GM23338 (cell line): ENCODE data around the gene OTOGL. TPM values are rescaled to one million over a fixed set of nuclear protein-coding genes. Genes with fewer than 3 reads are reported as not detected.

Experiments
- ATAC-seq: fragments of 200-7000 bp; cut with Tn5 transposase; 3 replicates; pipeline ENCODE4 v1.9.1; 2020
- DNase-seq: peaks from one replicate; pipeline ENCODE4 v3.0.0-alpha.2; 2015; ENCODE audit warnings: low spot score
- H2AFZ ChIP-seq: fragments of 200-600 bp; sonication (generic); 2 replicates; pipeline ENCODE4 v1.8.0; 2016; ENCODE audit warnings: antibody characterized with exemption, mild to moderate bottlenecking, moderate library complexity
- H3F3A ChIP-seq: fragments of 200-600 bp; sonication (generic); replicated peaks from 2 replicates; pipeline ENCODE4 v1.8.0; 2017; ENCODE audit warnings: antibody characterized with exemption, mixed run types, low read depth
- H3K27ac ChIP-seq: fragments of 200-600 bp; sonication (generic); 2 replicates; pipeline ENCODE4 v1.6.1; 2016; ENCODE audit warnings: low read depth
- H3K27me3 ChIP-seq: fragments of 200-600 bp; sonication (generic); 2 replicates; pipeline ENCODE4 v1.8.0; 2016; ENCODE audit warnings: mild to moderate bottlenecking, mixed run types, moderate library complexity; ENCODE audit not compliant: insufficient read depth
- H3K36me3 ChIP-seq: fragments of 200-600 bp; sonication (generic); 2 replicates; pipeline ENCODE4 v1.8.0; 2016; ENCODE audit warnings: mild to moderate bottlenecking; ENCODE audit not compliant: insufficient read depth
- H3K4me1 ChIP-seq: fragments of 200-600 bp; sonication (generic); 2 replicates; pipeline ENCODE4 v1.8.0; 2016; ENCODE audit warnings: mild to moderate bottlenecking, moderate library complexity; ENCODE audit not compliant: insufficient read depth
- H3K4me2 ChIP-seq: fragments of 200-600 bp; sonication (generic); 2 replicates; pipeline ENCODE4 v1.7.1; 2017; ENCODE audit warnings: mixed run types
- H3K4me3 ChIP-seq: fragments of 200-600 bp; sonication (generic); 2 replicates; pipeline ENCODE4 v1.6.1; 2016; ENCODE audit warnings: mixed run types
- H3K79me2 ChIP-seq: fragments of 200-600 bp; sonication (generic); replicated peaks from 2 replicates; pipeline ENCODE4 v1.8.0; 2017; ENCODE audit warnings: mild to moderate bottlenecking; ENCODE audit not compliant: insufficient read depth
- H3K9me2 ChIP-seq: fragments of 200-600 bp; sonication (generic); 2 replicates; pipeline ENCODE4 v1.8.0; 2017; ENCODE audit not compliant: insufficient read depth
- H4K20me1 ChIP-seq: fragments of 200-600 bp; sonication (generic); replicated peaks from 2 replicates; pipeline ENCODE4 v1.8.0; 2017; ENCODE audit warnings: mild to moderate bottlenecking; ENCODE audit not compliant: insufficient read depth
- H3K27ac Mint-ChIP-seq: 2 replicates; pipeline ENCODE4 v1.8.0; 2020; ENCODE audit warnings: inconsistent platforms, mild to moderate bottlenecking, moderate library complexity, mixed read lengths
- H3K27me3 Mint-ChIP-seq: 3 replicates; pipeline ENCODE4 v1.8.0; 2022; ENCODE audit warnings: low read depth, mild to moderate bottlenecking, moderate library complexity, mixed read lengths, inconsistent platforms; ENCODE audit not compliant: insufficient read depth, poor library complexity
- H3K36me3 Mint-ChIP-seq: 3 replicates; pipeline ENCODE4 v1.8.0; 2021; ENCODE audit warnings: low read depth, mild to moderate bottlenecking, inconsistent platforms, moderate library complexity, mixed read lengths
- H3K4me1 Mint-ChIP-seq: 3 replicates; pipeline ENCODE4 v1.8.0; 2020; ENCODE audit warnings: mild to moderate bottlenecking, inconsistent platforms, mixed read lengths
- H3K4me3 Mint-ChIP-seq: 3 replicates; pipeline ENCODE4 v1.8.0; 2021; ENCODE audit warnings: moderate library complexity, mild to moderate bottlenecking, inconsistent platforms, mixed read lengths
- H3K9me3 Mint-ChIP-seq: 3 replicates; pipeline ENCODE4 v1.8.0; 2020; ENCODE audit warnings: moderate library complexity, mild to moderate bottlenecking, inconsistent platforms, mixed read lengths
- CREB1 ChIP-seq: fragments of 250-450 bp; sonication (Bioruptor Pico); IDR thresholded peaks from 2 replicates; pipeline ENCODE4 v1.5.0; 2020; ENCODE audit warnings: low read depth, mild to moderate bottlenecking, moderate library complexity
- EZH2 ChIP-seq: fragments of 200-600 bp; sonication (generic); IDR thresholded peaks from one replicate; pipeline ENCODE4 v1.8.0; 2017; ENCODE audit warnings: antibody characterized with exemption, mild to moderate bottlenecking, low read depth; ENCODE audit not compliant: unreplicated experiment
- EZH2phosphoT487 ChIP-seq: fragments of 200-600 bp; sonication (generic); IDR thresholded peaks from one replicate; pipeline ENCODE4 v1.8.1; 2018; ENCODE audit warnings: antibody characterized with exemption; ENCODE audit not compliant: unreplicated experiment
- JUNB ChIP-seq: IDR thresholded peaks from one replicate; pipeline ENCODE4 v1.6.1; 2016; ENCODE audit warnings: antibody characterized with exemption; ENCODE audit not compliant: unreplicated experiment
- NANOG ChIP-seq: IDR thresholded peaks from 2 replicates; pipeline ENCODE4 v1.6.1; 2016; ENCODE audit warnings: antibody characterized with exemption, borderline replicate concordance
- POLR2AphosphoS5 ChIP-seq: IDR thresholded peaks from 2 replicates; pipeline ENCODE4 v1.6.1; 2016; ENCODE audit warnings: antibody characterized with exemption, low read depth
- STAT1 ChIP-seq: IDR thresholded peaks from one replicate; pipeline ENCODE4 v1.6.1; 2016; ENCODE audit warnings: antibody characterized with exemption; ENCODE audit not compliant: unreplicated experiment
- ZNF114 ChIP-seq: fragments of 250-450 bp; sonication (Bioruptor Pico); IDR thresholded peaks from 2 replicates; pipeline ENCODE4 v1.5.0; 2020; ENCODE audit warnings: mild to moderate bottlenecking, moderate library complexity
- polyA plus RNA-seq: library from polyadenylated mRNA; unstranded; fragments of >200 nt; fragmentation: Nextera tagmentation; extraction: Ambion mirVana; gene quantifications from 2 replicates; pipeline ENCODE4 v1.2.1, GENCODE V29; 2016
- total RNA-seq: library from RNA; depleted of rRNA; stranded (reverse); fragments of >200 nt; shearing (Covaris generic); gene quantifications from 2 replicates; pipeline ENCODE4 v1.2.3, GENCODE V29; 2014
- TF ChIP-seq, protein P1 (sequence below), 2 experiments: fragments of 200-600 bp in 1 of 2; sonication (generic) in 1 of 2; conservative IDR thresholded peaks; 2 replicates each; pipeline versions ENCODE4 v1.5.1 to v1.6.1; 2016 to 2017; ENCODE audit warnings: antibody characterized with exemption in 2 of 2, low read depth in 2 of 2, mild to moderate bottlenecking in 2 of 2, moderate library complexity in 1 of 2
- TF ChIP-seq, protein P2 (sequence below): IDR thresholded peaks from 2 replicates; pipeline ENCODE4 v1.6.1; 2016; ENCODE audit warnings: antibody characterized with exemption

The OTOGL gene
- total and polyA plus RNA-seq, 2 experiments from 2014 or later: 0.36 to 0.66 TPM

DNA sequence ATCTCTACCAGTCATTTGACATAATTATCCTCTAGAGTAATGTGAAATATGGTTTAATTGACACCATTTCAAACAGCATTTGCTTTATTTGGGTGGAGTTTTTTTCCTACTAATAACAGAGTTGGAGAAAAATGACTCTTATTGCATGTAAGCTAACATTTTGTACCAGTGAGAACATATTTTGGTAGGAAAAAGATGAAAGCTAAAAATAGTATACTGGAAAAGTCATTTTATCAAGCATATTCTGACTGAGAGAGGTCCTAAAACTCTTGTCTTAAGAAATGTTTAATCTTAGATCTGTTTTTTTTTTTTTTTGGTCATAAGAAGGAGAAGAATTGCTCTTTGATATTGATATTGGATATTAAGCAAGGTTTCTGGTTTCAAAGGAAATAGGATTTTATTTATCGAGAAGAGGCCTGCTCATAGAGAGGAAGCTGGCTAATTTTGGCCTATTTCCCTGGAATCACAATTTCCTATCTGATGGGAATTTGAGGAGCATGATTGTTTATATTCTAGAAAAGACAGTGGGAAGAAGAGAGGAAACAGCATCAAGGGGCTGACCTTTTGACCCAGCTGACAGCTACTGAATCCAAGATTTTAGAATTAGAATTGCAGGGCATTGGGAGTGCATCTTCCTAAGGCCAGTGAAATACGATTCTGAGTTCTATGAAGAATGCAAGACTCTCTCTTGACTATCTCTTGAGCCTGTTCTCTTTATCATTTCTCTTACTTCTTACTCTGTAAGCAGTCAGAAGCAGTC is 19.4 kb downstream of the OTOGL start:
- ATAC-seq (peak; percentile 47; the same call in 2 of the 3 replicates), DNase-seq (peak; percentile 29)
- peaks cover 8% of the 10 kb centered on the region; the same call in 1 of the 3 replicates for H3K9me3 Mint-ChIP-seq
- Histone ChIP-seq H3F3A (no peaks in the 10 kb centered on the region), H3K9me2 (0 out of 2 replicates have a peak, but pooled peaks cover 4% of the 10 kb centered on the region), H3K79me2 (no peaks in the 10 kb centered on the region), H4K20me1 (no peaks in the 10 kb centered on the region), H3K4me3 (no peak overlapping the region), H3K36me3 (no peaks in the 10 kb centered on the region), H3K27me3 (no peaks in the 10 kb centered on the region), H2AFZ (no peak overlapping the region), H3K4me2 (0 out of 2 replicates have a peak overlapping the region, but pooled peaks have one; percentile 10), H3K27ac (no peak overlapping the region), H3K4me1 (peaks cover 3% of the 10 kb centered on the region)
- H3K4me1 Mint-ChIP-seq: peaks cover 11% of the 10 kb centered on the region
- peaks cover 2% of the 10 kb centered on the region; the same call in 1 of the 3 replicates for H3K36me3 Mint-ChIP-seq
- no peak overlapping the region for H3K4me3 Mint-ChIP-seq
- H3K27ac Mint-ChIP-seq: no peak overlapping the region
- peaks cover 3% of the 10 kb centered on the region for H3K27me3 Mint-ChIP-seq
- TF ChIP-seq NANOG (no peak), ZNF114 (CRISPR knock-in tag) (no peak), EZH2 (no peak), CREB1 (no peak)

DNA sequence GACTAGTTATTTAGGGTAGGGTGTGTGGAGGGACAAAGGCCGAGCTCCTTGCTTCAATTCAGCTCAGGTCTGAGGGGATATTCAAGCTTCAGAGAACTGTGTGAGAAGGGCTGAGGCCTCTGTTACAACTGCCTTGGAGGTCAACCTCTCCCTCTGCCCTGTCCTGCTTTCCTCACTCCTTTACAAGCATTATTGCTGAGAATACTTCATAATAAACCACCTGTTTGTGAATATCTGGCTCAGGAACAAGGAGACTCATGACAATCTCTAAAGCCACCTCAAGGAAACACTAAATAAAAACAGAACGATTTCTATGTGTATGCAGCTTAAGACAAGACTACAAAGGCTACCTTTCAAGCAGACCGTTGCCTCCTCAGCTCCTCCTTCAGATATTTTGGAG is 21.7 kb downstream of the OTOGL start:
- H3F3A ChIP-seq: no peaks in the 10 kb centered on the region
- H3K79me2 ChIP-seq: no peaks in the 10 kb centered on the region
- H4K20me1 ChIP-seq: no peaks in the 10 kb centered on the region
- peaks cover 3% of the 10 kb centered on the region for H3K4me1 ChIP-seq
- TF ChIP-seq EZH2 (no peak), CREB1 (no peak), POLR2AphosphoS5 (no peak), STAT1 (no peak), JUNB (no peak)
- TF ChIP-seq, protein P1, sequence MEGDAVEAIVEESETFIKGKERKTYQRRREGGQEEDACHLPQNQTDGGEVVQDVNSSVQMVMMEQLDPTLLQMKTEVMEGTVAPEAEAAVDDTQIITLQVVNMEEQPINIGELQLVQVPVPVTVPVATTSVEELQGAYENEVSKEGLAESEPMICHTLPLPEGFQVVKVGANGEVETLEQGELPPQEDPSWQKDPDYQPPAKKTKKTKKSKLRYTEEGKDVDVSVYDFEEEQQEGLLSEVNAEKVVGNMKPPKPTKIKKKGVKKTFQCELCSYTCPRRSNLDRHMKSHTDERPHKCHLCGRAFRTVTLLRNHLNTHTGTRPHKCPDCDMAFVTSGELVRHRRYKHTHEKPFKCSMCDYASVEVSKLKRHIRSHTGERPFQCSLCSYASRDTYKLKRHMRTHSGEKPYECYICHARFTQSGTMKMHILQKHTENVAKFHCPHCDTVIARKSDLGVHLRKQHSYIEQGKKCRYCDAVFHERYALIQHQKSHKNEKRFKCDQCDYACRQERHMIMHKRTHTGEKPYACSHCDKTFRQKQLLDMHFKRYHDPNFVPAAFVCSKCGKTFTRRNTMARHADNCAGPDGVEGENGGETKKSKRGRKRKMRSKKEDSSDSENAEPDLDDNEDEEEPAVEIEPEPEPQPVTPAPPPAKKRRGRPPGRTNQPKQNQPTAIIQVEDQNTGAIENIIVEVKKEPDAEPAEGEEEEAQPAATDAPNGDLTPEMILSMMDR (conservative IDR thresholded peaks at IDR 0.05; ENCODE audit: low read depth in 2 of 2): no peak
- H3K9me2 ChIP-seq: no peaks in the 10 kb centered on the region
- H3K4me1 Mint-ChIP-seq: peaks cover 11% of the 10 kb centered on the region
- no peak overlapping the region for H3K4me2 ChIP-seq
- no peak overlapping the region for H3K4me3 ChIP-seq
- ATAC-seq (no peak), DNase-seq (no peak)
- no peaks in the 10 kb centered on the region; the same call in 2 of the 3 replicates for H3K9me3 Mint-ChIP-seq
- H3K27ac Mint-ChIP-seq: no peak overlapping the region
- H3K36me3 Mint-ChIP-seq: no peaks in the 10 kb centered on the region
- no peaks in the 10 kb centered on the region for H3K27me3 ChIP-seq
- peaks cover 3% of the 10 kb centered on the region for H3K27me3 Mint-ChIP-seq
- H3K36me3 ChIP-seq: no peaks in the 10 kb centered on the region
- no peak overlapping the region for H3K27ac ChIP-seq
- H2AFZ ChIP-seq: no peak overlapping the region
- H3K4me3 Mint-ChIP-seq: no peak overlapping the region

DNA sequence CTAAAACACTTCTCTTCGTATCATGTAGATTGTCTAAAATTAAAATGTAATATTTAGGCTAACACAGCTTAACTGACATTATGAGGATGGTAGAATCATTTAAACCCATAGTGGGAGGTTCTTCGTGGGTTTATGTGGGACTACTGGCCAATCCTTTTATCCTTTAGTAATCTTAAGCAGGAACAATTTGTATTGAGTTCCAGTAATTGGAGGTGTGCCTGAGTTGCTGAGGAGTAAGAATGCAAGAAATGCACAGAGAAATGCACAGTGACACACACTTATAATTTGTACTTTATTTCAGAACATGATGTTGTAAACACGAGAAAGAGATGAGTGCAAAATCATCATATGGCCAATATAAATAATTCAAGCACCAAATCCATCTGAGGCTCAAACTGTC is 22.3 kb downstream of the OTOGL start:
- no peaks in the 10 kb centered on the region; the same call in 2 of the 3 replicates for H3K9me3 Mint-ChIP-seq
- no peak for DNase-seq
- H3K36me3 Mint-ChIP-seq: no peaks in the 10 kb centered on the region
- H3K27me3 Mint-ChIP-seq: peaks cover 3% of the 10 kb centered on the region
- Histone ChIP-seq H3K27ac (no peak overlapping the region), H3K4me3 (no peak overlapping the region), H3K79me2 (no peaks in the 10 kb centered on the region), H3K36me3 (no peaks in the 10 kb centered on the region), H3K4me2 (no peak overlapping the region), H2AFZ (no peak overlapping the region), H3K4me1 (peaks cover 3% of the 10 kb centered on the region), H3K9me2 (no peaks in the 10 kb centered on the region), H4K20me1 (no peaks in the 10 kb centered on the region), H3K27me3 (no peaks in the 10 kb centered on the region), H3F3A (no peaks in the 10 kb centered on the region)
- H3K27ac Mint-ChIP-seq: no peak overlapping the region
- peaks cover 11% of the 10 kb centered on the region for H3K4me1 Mint-ChIP-seq
- no peak overlapping the region for H3K4me3 Mint-ChIP-seq
- no peak for ATAC-seq
- no peak for TF ChIP-seq STAT1
- TF ChIP-seq, protein P2, sequence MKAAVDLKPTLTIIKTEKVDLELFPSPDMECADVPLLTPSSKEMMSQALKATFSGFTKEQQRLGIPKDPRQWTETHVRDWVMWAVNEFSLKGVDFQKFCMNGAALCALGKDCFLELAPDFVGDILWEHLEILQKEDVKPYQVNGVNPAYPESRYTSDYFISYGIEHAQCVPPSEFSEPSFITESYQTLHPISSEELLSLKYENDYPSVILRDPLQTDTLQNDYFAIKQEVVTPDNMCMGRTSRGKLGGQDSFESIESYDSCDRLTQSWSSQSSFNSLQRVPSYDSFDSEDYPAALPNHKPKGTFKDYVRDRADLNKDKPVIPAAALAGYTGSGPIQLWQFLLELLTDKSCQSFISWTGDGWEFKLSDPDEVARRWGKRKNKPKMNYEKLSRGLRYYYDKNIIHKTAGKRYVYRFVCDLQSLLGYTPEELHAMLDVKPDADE: no peak
- no peak for TF ChIP-seq EZH2phosphoT487
- TF ChIP-seq ZNF114 (CRISPR knock-in tag): no peak
